EL (cell line): ENCODE measurements around the gene CFAP100.

Experiments
- DNase-seq: peaks from one replicate; pipeline ENCODE4 v3.0.0-alpha.2; 2016

CFAP100 gene

GRCh38 chr3:126377211-126377610, 17.5 kb upstream of the CFAP100 start:
- no peak for DNase-seq

GRCh38 chr3:126378341-126378751, 16.4 kb upstream of the CFAP100 start:
- no peak for DNase-seq

- no peak for DNase-seq
Observed at GRCh38 chr3:126380011-126380768, 14.5 kb upstream of the CFAP100 start.

- no peak for DNase-seq
Observed at GRCh38 chr3:126381966-126382365, 12.7 kb upstream of the CFAP100 start.

- peak; percentile 86 for DNase-seq
Observed at GRCh38 chr3:126389112-126389793, 5.5 kb upstream of the CFAP100 start.

GRCh38 chr3:126389794-126390146, 4.9 kb upstream of the CFAP100 start:
- no peak for DNase-seq

- DNase-seq: no peak
Observed at GRCh38 chr3:126390201-126390600, 4.5 kb upstream of the CFAP100 start.

- no peak for DNase-seq
Observed at GRCh38 chr3:126390751-126391150, 4.0 kb upstream of the CFAP100 start.

- no peak for DNase-seq
Observed at GRCh38 chr3:126391631-126392030, 3.1 kb upstream of the CFAP100 start.

GRCh38 chr3:126392246-126392645, 2.5 kb upstream of the CFAP100 start:
- no peak for DNase-seq

- DNase-seq: no peak
Observed at GRCh38 chr3:126393563-126393962, 1.1 kb upstream of the CFAP100 start.

GRCh38 chr3:126394977-126395321, 240 bp downstream of the CFAP100 start:
- DNase-seq: no peak

- no peak for DNase-seq
Observed at GRCh38 chr3:126395846-126396513, 1.3 kb downstream of the CFAP100 start.

- DNase-seq: no peak
Observed at GRCh38 chr3:126396536-126396935, 1.8 kb downstream of the CFAP100 start.

GRCh38 chr3:126397610-126398422, 3.1 kb downstream of the CFAP100 start:
- DNase-seq: no peak

GRCh38 chr3:126398423-126399350, 4.0 kb downstream of the CFAP100 start:
- no peak for DNase-seq

- no peak for DNase-seq
Observed at GRCh38 chr3:126399351-126399735, 4.6 kb downstream of the CFAP100 start.

GRCh38 chr3:126399756-126400155, 5.0 kb downstream of the CFAP100 start:
- DNase-seq: no peak

- no peak for DNase-seq
Observed at GRCh38 chr3:126401611-126402160, 7.0 kb downstream of the CFAP100 start.

- DNase-seq: no peak
Observed at GRCh38 chr3:126402178-126402577, 7.5 kb downstream of the CFAP100 start.

- no peak for DNase-seq
Observed at GRCh38 chr3:126402666-126403302, 8.1 kb downstream of the CFAP100 start.
